KG1 (cell line): ENCODE data around the gene CACNA1F.

Source experiments
- DNase-seq: peaks from one replicate; lab custom pipeline; 2025; lab: John Stamatoyannopoulos, UW

CACNA1F gene

GRCh38 chrX:49257074-49257790 is 24.1 kb upstream of the CACNA1F start:
- no peak for DNase-seq

DNA sequence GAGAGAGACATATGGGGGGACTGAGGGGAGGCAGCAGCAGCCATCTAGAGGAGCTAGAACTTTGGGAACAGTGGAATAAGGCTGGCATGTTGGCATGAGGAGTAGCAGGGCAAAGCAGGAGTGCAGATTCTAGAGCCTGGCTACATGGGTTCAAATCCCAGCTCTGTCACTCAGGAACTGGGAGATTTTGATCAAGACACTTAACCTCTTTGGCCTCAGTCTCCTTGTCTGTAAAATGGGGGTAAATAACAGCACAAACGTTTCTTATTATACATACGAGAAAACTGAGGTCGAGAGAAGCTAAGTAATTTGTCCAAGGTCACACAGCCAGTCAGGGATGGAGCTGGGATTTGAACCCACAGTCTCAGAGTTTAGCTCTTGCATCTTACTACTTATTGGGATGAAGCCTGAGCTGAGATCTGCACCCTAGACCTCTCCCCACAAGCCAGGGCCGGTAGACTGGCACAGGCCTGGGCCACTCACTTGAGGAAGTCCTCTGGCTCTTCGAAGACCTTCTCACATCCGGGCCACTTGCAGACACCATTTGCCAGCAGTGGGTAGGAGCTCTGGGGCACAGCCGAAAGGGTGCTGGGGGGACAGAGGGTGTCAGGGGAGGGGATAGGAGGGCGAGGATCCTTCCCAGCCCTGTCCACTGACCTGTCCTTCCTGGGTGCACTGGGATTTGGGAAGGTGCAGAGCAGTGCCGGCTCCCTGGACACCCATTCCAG is 23.3 kb upstream of the CACNA1F start:
- no peak for DNase-seq

- DNase-seq: no peak
Measured at GRCh38 chrX:49254639-49255038, 21.5 kb upstream of the CACNA1F start.

DNA sequence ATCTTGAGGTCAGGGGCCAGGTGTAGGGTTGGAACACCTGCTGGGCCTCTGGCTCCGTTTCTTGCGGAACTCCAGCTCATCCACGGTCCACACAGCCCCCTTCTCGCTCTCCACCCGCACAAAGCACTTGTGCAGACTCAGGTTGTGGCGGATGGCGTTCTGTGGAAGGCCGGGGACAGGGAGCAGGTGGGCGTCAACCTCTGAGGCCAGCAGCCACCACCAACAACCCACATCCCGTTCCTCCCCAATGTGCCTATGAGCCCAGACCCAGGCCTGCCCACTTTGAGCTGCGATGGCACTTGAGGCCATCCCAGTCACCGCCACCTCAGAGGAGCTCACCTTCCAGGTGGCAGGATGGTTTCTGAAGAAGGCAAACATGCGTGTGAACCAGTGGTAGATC is 18.2 kb upstream of the CACNA1F start:
- no peak for DNase-seq

GRCh38 chrX:49250578-49250977 is 17.4 kb upstream of the CACNA1F start:
- no peak for DNase-seq

DNA sequence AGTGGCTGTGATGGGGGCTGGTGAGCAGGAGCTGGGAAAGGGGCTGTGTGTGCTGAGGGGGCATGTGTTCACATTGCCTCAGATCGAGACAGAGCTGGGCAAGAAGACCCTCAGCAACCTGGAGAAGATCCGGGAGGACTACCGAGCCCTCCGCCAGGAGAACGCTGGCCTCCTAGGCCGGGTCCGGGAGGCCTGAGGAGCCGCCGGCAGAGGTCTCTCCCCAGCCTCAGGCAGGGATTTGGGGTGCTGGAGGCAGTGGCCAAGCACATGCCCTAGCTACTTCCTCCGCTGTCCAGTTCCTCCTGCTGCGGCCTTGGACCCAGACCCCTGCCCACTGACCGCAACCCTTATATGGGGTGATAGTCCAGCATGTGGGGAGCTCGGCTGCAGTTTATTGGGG is 16.9 kb upstream of the CACNA1F start:
- DNase-seq: no peak

DNA sequence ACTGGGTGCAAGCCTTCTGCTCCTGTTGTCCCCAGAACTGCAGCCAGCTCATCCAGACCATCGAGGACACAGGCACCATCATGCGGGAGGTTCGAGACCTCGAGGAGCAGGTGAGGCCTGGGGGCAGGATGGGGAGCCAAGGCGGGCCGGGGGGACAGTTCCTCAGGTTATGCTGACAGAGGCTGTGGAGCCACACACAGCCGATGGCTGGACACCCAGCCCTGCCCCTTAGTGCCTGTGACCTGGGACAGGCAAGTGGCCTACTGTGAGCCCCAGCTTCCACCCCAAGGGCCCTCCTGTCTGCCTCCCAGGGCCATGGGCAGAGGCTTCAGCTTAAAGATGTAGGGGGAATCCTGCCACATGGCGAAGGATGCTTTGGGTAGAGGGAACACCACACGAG is 16.5 kb upstream of the CACNA1F start:
- DNase-seq: no peak

GRCh38 chrX:49249071-49249470 is 15.9 kb upstream of the CACNA1F start:
- no peak for DNase-seq

- DNase-seq: no peak
Measured at GRCh38 chrX:49247916-49248811, 15.0 kb upstream of the CACNA1F start.

GRCh38 chrX:49247346-49247745 is 14.2 kb upstream of the CACNA1F start:
- no peak for DNase-seq

- DNase-seq: no peak
Measured at GRCh38 chrX:49246541-49246940, 13.4 kb upstream of the CACNA1F start.

DNA sequence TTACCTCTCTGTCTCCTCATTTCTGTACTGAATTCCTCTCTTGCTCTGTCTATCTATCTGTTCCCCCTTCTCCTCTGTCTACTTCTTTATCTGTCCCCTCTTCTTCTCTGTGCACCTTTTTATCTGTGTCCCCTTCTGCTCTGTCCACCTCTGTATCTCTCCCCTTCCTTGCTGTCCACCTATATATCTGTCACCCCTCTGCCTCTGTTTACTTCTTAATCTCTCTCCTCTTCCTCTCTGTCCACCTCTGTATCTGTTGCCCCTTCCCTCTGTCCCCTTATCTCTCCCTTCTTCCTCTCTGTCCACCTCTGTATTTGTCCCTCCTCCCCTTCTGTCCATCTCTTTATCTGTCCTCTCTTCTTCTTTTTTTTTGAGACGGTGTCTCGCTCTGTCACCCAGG is 11.1 kb upstream of the CACNA1F start:
- DNase-seq: no peak

GRCh38 chrX:49243166-49243565 is 10.0 kb upstream of the CACNA1F start:
- DNase-seq: no peak

- no peak for DNase-seq
Measured at GRCh38 chrX:49242545-49243066, 9.5 kb upstream of the CACNA1F start.

DNA sequence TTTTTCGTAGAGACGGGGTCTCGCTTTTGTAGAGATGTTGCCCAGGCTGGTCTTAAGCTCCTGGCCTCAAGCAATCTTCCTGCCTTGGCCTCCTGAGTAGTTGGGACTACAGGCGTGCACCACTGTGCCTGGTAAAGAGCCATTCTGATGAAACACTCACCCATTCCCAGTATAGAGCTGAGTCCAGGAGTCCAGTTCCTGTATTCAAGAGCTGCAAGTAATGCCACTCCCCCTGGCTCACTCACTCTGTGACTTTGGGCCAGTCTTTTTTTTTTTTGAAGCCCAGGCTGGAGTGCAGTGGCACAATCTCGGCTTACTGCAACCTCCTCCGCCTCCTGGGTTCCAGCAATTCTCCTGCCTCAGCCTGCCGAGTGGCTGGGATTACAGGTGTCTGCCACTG is 5.6 kb upstream of the CACNA1F start:
- no peak for DNase-seq

- no peak for DNase-seq
Measured at GRCh38 chrX:49237060-49237459, 3.9 kb upstream of the CACNA1F start.

DNA sequence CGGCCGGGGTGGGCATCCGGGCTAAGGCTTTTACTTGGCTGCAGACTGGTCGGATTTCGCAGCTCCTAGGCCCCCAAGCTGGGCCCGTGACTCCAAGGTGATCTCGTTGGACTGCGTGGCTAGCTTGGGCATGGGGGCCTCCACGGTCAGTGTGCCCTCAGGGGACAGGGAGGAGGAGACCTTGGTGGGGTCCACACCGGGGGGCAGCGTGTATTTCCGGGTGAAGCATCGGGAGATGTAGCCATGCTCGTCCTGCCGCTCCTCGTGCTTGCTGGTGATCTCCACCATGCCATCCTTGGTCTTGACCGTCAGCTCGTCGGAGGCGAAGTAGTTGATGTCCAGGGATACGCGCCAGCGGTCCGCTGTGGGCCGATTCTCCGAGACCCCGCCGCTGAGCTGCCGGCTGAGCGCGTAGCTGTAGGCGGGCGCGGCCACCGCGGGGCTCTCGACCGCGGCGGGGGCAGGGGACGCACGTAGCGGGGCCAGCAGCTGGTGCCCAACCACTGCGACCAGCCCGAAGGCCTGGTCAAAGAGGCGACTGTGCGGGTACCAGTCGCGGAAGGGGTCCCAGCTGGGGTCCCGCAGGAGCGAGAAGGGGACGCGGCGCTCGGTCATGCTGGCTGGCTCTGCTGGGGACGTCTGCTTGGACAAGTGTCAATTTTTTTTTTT is 881 bp upstream of the CACNA1F start:
- DNase-seq: no peak

DNA sequence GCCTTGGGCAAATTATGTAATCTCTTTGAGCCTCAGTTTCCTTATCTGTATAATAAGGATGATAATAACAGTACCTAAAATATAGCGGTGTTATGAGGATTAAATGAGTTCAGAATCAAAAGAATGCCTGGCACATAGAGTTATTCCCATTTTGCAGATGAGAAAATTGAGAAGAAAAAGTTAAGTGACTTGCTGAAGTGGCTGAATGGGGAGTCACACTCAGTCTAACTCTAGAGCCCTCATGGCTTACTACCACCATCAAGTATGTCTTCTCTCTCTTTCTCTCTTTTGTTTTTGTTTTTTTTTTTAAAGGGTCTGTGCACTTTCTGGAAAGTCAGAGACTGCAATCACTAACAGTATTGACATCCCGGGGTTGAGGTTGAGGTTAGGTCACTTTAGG is 615 bp downstream of the CACNA1F start:
- no peak for DNase-seq

GRCh38 chrX:49231333-49232000 is 1.7 kb downstream of the CACNA1F start:
- DNase-seq: no peak

- no peak for DNase-seq
Measured at GRCh38 chrX:49230500-49231232, 2.5 kb downstream of the CACNA1F start.

GRCh38 chrX:49228185-49228584 is 5.0 kb downstream of the CACNA1F start:
- no peak for DNase-seq
